ENCODE results near the gene ZCCHC7. TPM values are rescaled to one million over a fixed set of nuclear protein-coding genes. Genes with fewer than 3 reads are reported as not detected.

Gene ZCCHC7
- total RNA-seq, 1 donor from 2014 or later = 6.3 TPM

- intact Hi-C loops (cut with DNase I) = no loop called here
- no peak for DNase-seq
- no peak for ATAC-seq (ENCODE audit: poor library complexity)
Observed at GRCh38 chr9:37236822-37237221, 116.4 kb downstream of the ZCCHC7 start.

- DNase-seq = no peak
- intact Hi-C loops (cut with DNase I) = no loop called here
- ATAC-seq (ENCODE audit: poor library complexity) = no peak
Observed at GRCh38 chr9:37238122-37238521, 117.7 kb downstream of the ZCCHC7 start.

- intact Hi-C loops (cut with DNase I) = no loop called here
- no peak for ATAC-seq (ENCODE audit: poor library complexity)
- DNase-seq = no peak
Observed at GRCh38 chr9:37239224-37239859, 119.0 kb downstream of the ZCCHC7 start.

GRCh38 chr9:37239921-37240320 lies 119.5 kb downstream of the ZCCHC7 start:
- no peak for ATAC-seq (ENCODE audit: poor library complexity)
- intact Hi-C loops (cut with DNase I) = no loop called here
- no peak for DNase-seq

DNA sequence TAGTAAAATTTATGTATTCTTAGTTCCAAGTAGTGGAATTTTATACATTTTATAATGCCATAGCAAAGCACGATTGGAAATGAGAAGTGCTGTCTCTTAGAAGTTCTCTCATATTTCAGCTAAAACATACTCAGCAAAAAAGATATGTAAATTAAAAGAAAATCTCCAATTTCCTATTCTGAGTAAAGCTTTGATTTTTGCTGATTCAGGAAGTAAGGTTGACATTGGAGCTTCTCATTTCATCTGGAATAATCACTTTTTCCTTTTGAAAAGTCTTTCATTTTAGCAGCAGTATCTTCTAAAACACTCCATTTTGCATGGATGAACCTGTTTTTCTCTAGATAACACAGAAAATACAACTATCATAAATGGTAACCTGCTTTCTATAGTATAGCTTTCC lies 121.0 kb downstream of the ZCCHC7 start:
- ATAC-seq (ENCODE audit: poor library complexity) (no peak), DNase-seq (no peak)
- intact Hi-C loops (cut with DNase I) = no loop called here

DNA sequence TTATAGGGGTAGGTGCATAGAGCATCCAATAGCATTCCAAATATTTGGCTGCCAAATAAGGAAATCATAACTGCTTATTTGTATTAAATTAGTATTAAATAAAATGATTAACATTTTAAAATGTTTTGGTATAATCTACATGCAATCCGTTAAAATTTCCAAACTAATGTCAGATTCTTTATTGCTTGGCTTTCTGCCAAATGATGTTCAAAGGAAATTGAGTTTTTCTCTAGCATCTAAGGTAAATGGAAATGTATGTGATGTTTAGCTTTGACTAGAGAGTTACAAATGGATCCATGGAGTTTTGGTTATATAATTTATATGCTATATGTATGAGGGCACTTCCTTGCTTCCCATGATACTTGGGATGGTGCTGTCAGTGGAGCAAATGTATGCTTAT lies 121.7 kb downstream of the ZCCHC7 start:
- intact Hi-C loops (cut with DNase I) = no loop called here
- DNase-seq (no peak), ATAC-seq (ENCODE audit: poor library complexity) (no peak)

- intact Hi-C loops (cut with DNase I) = no loop called here
- ATAC-seq (ENCODE audit: poor library complexity) = no peak
- DNase-seq = no peak
Observed at GRCh38 chr9:37243588-37244345, 123.4 kb downstream of the ZCCHC7 start.

GRCh38 chr9:37246826-37247225 lies 126.5 kb downstream of the ZCCHC7 start:
- no peak for ATAC-seq (ENCODE audit: poor library complexity)
- intact Hi-C loops (cut with DNase I) = no loop called here
- no peak for DNase-seq

DNA sequence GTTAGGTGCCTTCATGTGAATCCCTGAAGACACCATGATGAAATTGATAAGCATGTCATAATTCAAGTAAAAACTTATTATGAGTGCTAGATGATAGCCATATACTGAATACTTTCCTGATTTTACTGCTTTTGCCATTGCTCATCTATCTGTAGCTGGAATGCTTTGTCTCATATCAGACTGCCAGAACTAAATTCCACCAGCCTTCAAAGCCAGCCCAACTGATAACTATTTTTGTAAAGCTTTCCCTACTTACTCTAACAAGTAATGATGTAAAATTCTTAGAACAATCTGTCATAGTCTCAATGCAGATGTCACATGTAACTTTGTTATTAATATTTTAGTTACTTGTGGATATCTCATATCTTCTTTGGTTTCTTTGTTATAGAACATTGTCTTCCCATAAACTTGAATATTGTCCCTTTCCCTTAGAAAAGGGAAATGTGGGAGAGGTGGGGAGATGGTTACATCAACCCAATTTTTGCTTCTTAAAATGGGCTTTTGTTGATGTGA lies 128.3 kb downstream of the ZCCHC7 start:
- no peak for DNase-seq
- no peak for ATAC-seq (ENCODE audit: poor library complexity)
- intact Hi-C loops (cut with DNase I) = no loop called here

GRCh38 chr9:37251452-37251851 lies 131.1 kb downstream of the ZCCHC7 start:
- intact Hi-C loops (cut with DNase I) = no loop called here
- DNase-seq (no peak), ATAC-seq (ENCODE audit: poor library complexity) (no peak)

DNA sequence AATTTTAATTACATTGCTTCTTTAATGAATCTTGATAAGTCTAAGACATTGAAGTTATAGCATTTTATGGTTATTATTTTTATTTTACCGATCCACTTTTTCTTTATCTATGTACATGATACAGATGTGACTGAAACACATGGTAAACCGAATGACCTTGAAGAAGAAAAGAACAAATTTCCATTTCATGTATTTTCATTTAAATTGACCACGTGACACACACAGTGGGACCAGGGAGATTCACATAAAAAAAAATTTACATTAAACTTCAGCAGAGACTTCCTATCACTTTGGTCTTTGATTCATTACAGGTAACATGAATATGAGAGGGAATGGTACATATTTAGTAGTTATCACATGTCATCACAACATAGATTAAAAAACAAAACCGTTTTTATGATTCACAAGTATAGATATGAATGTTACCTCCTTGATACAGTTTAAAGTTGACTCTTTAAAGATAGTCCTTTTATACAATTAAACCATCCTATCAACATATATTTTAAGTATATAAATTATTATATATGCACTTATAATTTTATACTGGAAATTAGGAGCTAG lies 133.1 kb downstream of the ZCCHC7 start:
- ATAC-seq (ENCODE audit: poor library complexity) = no peak
- intact Hi-C loops (cut with DNase I) = no loop called here
- no peak for DNase-seq

- intact Hi-C loops (cut with DNase I) = no loop called here
- DNase-seq (no peak), ATAC-seq (ENCODE audit: poor library complexity) (no peak)
Observed at GRCh38 chr9:37255187-37255586, 134.8 kb downstream of the ZCCHC7 start.

GRCh38 chr9:37255944-37256862 lies 135.8 kb downstream of the ZCCHC7 start:
- no peak for ATAC-seq (ENCODE audit: poor library complexity)
- intact Hi-C loops (cut with DNase I) = no loop called here
- DNase-seq = no peak

GRCh38 chr9:37259951-37260350 lies 139.6 kb downstream of the ZCCHC7 start:
- DNase-seq (no peak), ATAC-seq (ENCODE audit: poor library complexity) (no peak)
- intact Hi-C loops (cut with DNase I) = loop anchor here (10.0 kb wide), 1 partner anchor 385 kb away; no protein-coding TSS in a partner anchor

- DNase-seq = no peak
- intact Hi-C loops (cut with DNase I) = loop anchor here (10.0 kb wide), 1 partner anchor 388 kb away; no protein-coding TSS in a partner anchor
- no peak for ATAC-seq (ENCODE audit: poor library complexity)
Observed at GRCh38 chr9:37262410-37262809, 142.0 kb downstream of the ZCCHC7 start.

- ATAC-seq (ENCODE audit: poor library complexity) (no peak), DNase-seq (no peak)
- intact Hi-C loops (cut with DNase I) = loop anchor here (10.0 kb wide), 1 partner anchor 390 kb away; no protein-coding TSS in a partner anchor
Observed at GRCh38 chr9:37264539-37264938, 144.2 kb downstream of the ZCCHC7 start.

GRCh38 chr9:37266630-37267029 lies 146.3 kb downstream of the ZCCHC7 start:
- DNase-seq = no peak
- ATAC-seq (ENCODE audit: poor library complexity) = no peak
- intact Hi-C loops (cut with DNase I) = loop anchor here (10.0 kb wide), 1 partner anchor 392 kb away; no protein-coding TSS in a partner anchor

DNA sequence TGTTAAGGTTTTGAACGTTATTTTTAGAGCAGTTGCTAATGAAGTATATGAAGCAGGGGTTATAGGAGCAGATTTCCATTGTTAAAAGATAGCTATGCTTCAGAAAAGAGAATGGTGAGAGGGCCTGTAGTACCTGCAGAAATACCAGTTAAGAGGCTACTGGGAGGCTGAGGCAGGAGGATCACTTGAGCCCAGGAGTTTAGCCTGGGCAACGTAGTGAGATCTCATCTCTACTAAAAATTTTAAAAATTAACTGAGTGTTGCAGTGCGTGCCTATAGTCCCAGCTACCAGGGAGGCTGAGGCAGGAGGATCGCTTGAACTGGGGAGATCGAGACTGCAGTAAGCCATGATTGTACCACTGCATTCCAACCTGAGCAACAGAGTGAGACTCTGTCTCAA lies 148.8 kb downstream of the ZCCHC7 start:
- intact Hi-C loops (cut with DNase I) = loop anchor here (10.0 kb wide), 1 partner anchor 394 kb away; no protein-coding TSS in a partner anchor
- ATAC-seq (ENCODE audit: poor library complexity) (no peak), DNase-seq (no peak)

- no peak for DNase-seq
- intact Hi-C loops (cut with DNase I) = no loop called here
- no peak for ATAC-seq (ENCODE audit: poor library complexity)
Observed at GRCh38 chr9:37271679-37272078, 151.3 kb downstream of the ZCCHC7 start.
